Stimulated activated CD8-positive, alpha-beta memory T cell treated with anti-CD3 and anti-CD28 coated beads, Interleukin-7, amount 100 ng/mL, for 4 hours (primary cell): ENCODE measurements around the gene TCEAL9.
"Not testable (repeated sequence)": the region's sequence is repeated elsewhere in the genome, so short reads cannot be mapped to it uniquely, and the experiment has no call there.

Experiments
- DNase-seq, 2 donors: peaks; one replicate each; pipeline ENCODE4 v3.0.0-alpha.2; 2020; ENCODE audit warnings: low read depth in 2 of 2

Gene TCEAL9

GRCh38 chrX:103356130-103356798 lies at the start of gene TCEAL9:
TCEAL9 (plus strand) TSS chrX:103356506; CDS start chrX:103357685, 1,179 bp downstream.
- no peak for DNase-seq

DNA sequence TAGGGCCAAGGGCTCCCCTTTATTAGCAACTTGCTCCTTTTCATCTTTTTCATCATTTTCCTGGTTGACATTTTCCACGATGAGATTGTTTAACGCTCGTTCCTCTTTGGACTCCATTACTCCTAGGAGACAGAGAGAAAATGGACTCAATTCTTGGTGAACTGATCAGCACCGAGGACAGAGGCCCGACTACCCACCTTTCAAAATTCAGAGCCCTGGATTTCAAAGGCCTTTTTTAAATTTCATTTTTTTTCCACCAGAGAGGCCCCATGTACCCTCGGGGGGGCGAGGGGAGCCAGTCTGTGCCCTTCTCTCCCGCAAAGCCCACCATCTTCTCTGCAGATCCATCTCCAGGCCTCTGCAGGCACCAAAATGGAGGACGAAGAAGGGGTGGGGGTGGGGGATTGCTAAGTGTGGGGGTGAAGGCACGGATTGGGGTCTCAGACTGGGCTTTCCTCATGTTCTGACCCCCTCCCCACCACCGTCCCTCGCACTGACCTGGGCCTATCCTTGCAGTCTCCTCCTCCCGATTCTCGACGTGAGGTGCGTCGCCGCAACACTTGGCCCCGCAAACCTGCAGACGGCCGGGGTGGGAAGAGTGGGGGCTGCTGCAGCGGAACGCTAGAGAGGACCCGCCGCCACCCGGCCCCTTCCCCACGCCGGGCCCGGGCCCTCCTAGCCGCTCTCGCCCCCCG lies 46.3 kb upstream of the TCEAL9 start:
- no peak for DNase-seq

DNA sequence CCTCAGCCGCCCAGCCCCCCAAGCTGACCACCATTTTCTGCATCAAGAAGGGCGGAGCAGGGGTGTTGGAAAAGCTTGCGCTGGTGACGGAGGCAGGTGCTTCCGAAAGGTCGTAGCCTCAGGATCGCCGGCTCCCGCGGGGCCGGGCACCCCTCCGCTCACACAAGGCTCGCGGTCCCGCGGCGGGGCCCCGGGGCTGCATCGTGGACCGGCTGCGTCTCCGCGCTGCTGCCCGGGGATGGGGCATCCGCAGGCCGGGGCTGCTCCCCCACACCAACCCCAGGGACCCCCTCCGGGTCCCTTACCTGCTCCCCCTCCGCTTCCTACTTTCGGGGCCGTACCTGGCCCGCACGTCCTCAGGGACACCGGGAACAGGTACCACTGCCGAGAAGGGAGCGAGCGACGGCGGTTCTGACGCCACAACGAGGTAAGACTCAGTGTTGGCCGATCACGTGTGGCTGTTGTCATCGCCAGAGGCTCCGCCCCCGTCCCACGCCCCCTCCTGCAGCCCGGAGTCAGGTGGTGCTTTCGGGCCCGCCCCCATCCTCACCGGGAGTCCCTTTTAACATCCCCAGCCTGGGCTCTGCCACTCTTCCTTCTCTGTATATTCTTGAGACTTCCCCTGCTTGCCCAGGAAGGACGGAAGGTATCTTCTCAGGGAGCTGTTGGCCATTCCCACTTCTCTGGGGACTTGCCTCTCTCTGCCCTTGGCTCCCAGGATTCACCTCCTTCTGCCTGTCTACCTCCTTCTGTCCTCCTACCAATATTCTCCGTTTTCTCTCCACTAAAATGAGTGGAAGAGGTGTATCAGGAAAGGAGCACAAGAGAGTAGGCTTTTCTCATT lies 45.5 kb upstream of the TCEAL9 start, which contains the start of gene BEX2:
TSS of gene BEX2 (minus strand) at position 436 of the 844 bp plus-strand sequence. CDS start 1,014 bp downstream, outside the sequence.
- peak; percentile 75 to 79 for DNase-seq

DNA sequence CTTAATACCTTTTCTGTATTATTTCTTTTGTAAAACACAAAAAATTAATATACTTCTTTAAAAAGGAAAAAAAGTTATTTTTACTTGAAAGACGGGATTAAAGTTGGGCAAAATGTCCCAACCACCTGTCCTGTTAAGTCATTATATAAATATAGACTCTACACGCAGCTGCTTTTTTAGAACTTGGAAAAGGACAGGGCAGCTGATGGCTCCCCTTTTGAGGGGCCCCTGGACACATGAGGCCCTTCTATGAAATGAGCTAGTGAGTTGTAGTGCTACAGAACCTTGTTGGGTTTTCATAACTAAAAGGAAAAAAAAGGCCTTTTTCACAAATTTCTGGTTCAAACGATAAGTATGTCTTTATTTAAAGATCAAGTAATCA lies 44.9 kb upstream of the TCEAL9 start:
- DNase-seq = no peak

DNA sequence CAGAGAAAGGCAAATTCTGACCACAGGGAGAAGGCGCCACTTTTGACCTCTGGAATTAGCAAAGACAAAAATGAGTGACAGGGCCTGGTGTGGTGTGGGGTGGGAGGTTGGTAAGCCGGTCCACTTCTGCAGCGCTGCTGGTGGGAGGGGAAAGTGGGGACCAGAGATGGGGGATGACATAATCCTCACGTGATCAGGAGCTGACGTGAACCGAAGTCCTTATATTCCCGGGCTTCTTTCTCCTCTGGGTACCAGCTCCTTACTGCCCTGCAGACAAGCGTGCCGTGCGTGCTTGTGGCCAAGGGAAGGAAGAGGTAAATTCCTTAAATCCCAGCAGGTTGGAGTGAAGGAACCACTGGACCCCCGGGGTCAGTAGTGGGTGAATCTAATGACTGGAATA lies 26.3 kb upstream of the TCEAL9 start, which contains the start of gene TCEAL7:
TSS of gene TCEAL7 (plus strand) at position 249 of the 400 bp plus-strand sequence. CDS start 1,165 bp downstream, outside the sequence.
- no peak for DNase-seq

- no peak for DNase-seq
These were observed 25.5 kb upstream of the TCEAL9 start for GRCh38 chrX:103330681-103331288.

DNA sequence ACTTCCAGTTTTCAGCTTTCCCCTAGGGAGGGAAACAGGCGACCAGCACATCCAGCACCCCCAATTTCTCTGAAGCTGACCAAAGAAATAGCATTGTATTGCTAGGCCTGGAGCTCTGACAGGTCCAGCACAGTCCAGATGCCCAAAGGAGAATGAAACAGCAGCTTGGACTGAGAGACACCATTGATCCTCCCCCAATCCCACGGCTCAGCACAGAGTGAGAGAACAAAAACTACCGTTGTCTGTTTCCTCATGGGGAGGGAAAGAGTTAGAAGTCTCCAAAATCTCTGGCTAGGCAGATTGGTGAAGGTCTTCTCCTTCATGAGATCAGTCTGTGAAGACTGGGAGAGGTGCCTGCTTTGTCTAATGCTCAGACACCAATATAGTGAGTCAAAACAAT lies 17.6 kb upstream of the TCEAL9 start:
- DNase-seq = no peak

GRCh38 chrX:103343105-103343504 lies 13.2 kb upstream of the TCEAL9 start:
- no peak for DNase-seq

GRCh38 chrX:103344606-103345005 lies 11.7 kb upstream of the TCEAL9 start:
- no peak for DNase-seq

GRCh38 chrX:103347682-103348397 lies 8.5 kb upstream of the TCEAL9 start:
- DNase-seq = no peak

- no peak for DNase-seq
These were observed 552 bp downstream of the TCEAL9 start for GRCh38 chrX:103356858-103357257.

DNA sequence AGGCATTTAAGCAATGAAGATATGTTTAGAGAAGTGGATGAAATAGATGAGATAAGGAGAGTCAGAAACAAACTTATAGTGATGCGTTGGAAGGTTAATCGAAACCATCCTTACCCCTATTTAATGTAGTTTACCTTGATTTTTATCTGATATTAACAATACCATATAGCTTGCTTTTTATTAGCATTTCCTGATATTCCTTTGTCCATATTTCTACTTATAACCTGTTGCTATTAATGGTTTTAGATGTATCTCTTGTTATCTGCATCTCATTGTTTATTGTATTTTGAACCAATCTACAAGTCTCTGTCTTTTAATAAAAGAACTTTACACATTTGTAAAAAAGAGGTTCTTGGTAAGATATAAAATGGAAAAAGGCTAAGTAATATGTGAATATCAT lies 1.6 kb downstream of the TCEAL9 start:
- DNase-seq = no peak

DNA sequence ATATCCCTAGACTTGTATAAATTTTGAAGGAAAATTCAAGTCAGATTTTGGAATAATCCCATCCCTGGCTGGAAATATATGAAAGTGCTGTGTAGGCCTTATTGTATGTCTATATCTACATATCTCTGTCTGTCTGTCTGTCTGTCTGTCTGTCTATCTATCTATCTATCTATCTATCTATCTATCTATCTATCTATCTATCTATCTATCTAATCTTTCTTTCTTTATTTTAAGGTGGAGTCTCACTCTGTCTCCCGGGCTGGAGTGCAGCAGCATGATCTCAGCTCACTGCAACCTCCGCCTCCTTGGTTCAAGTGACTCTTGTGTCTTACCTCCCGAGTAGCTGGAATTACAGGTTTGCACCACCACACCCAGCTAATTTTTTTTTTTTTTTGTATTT lies 3.3 kb downstream of the TCEAL9 start:
- DNase-seq = not testable (repeated sequence)

GRCh38 chrX:103360092-103360491 lies 3.8 kb downstream of the TCEAL9 start:
- no peak for DNase-seq

DNA sequence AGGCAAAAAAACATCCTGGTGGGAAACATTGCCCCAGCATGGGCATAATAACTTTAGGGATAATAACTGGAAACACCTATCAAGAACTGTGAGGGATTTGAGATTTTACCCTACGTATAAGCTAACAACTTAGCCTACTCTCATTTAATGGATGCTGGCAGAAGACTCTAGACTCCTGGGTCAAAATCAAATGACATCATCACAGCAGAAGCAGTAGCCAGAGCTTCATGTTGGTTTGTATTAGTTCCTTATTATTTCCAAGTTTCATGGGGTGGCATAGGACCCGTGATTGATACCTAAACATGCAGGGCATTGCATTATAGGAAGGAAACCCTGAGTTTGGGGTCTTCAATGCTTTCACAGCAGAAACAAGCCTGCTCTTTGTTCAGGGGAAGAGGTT lies 4.6 kb downstream of the TCEAL9 start:
- no peak for DNase-seq

- DNase-seq = no peak
These were observed 5.5 kb downstream of the TCEAL9 start for GRCh38 chrX:103361798-103362197.

- no peak for DNase-seq
These were observed 6.2 kb downstream of the TCEAL9 start for GRCh38 chrX:103362474-103362873.

- no peak for DNase-seq
These were observed 6.7 kb downstream of the TCEAL9 start for GRCh38 chrX:103363046-103363445.

- no peak for DNase-seq
These were observed 11.2 kb downstream of the TCEAL9 start for GRCh38 chrX:103367502-103367901.

DNA sequence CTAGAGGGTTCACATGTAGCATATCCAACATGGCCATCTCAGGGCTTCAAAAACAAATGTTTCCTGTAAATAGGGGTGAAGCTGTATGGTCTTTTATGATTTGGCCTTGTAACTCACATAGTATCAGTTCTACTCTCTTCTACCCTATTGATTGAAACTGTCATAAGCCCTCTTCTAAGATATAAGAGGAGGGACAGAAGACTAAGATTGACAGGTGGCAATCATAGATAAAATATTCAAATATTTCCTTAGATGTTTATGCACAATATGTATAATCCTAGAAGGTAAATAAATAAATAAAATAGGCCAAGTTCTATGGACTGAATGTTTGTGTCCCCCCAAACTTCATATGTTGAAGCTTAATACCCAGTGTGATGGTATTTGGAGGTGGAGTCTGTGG lies 13.2 kb downstream of the TCEAL9 start:
- DNase-seq = no peak

- DNase-seq = no peak
These were observed 16.6 kb downstream of the TCEAL9 start for GRCh38 chrX:103372886-103373285.
